Spleen (tissue), 11 donors: ENCODE measurements around the gene LPGAT1. TPM values are rescaled to one million over a fixed set of nuclear protein-coding genes. Genes with fewer than 3 reads are reported as not detected.

ENCODE experiments used
- DNase-seq: peaks from one replicate; pipeline ENCODE4 v3.0.0-alpha.2; 2020
- H3K27ac ChIP-seq, 8 donors: fragments of 200-600 bp; sonication (generic) in 7 of 8; 1 replicate in 4 of 8; 2 replicates in 4 of 8; pipeline versions ENCODE4 v1.5.0 to v1.8.0; 2016 to 2021; ENCODE audit warnings: inconsistent platforms in 4 of 8, mild to moderate bottlenecking in 4 of 8, moderate library complexity in 1 of 8
- H3K27me3 ChIP-seq, 7 donors: fragments of 200-600 bp; sonication (generic) in 6 of 7; replicated peaks in 1 of 7; 1 replicate in 4 of 7; 2 replicates in 3 of 7; pipeline versions ENCODE4 v1.5.0 to v1.8.0; 2016 to 2021; ENCODE audit warnings: inconsistent platforms in 3 of 7, mild to moderate bottlenecking in 1 of 7
- H3K36me3 ChIP-seq, 6 donors: fragments of 200-600 bp; sonication (generic) in 5 of 6; 1 replicate in 4 of 6; 2 replicates in 2 of 6; pipeline versions ENCODE4 v1.5.0 to v1.8.0; 2016 to 2021; ENCODE audit warnings: inconsistent platforms in 2 of 6
- H3K4me1 ChIP-seq, 6 donors: fragments of 200-600 bp; sonication (generic) in 5 of 6; 1 replicate in 3 of 6; 2 replicates in 3 of 6; pipeline versions ENCODE4 v1.5.0 to v1.8.0; 2016 to 2021; ENCODE audit warnings: inconsistent platforms in 3 of 6
- H3K4me3 ChIP-seq, 8 donors: fragments of 200-600 bp; sonication (generic) in 7 of 8; 1 replicate in 4 of 8; 2 replicates in 4 of 8; pipeline versions ENCODE4 v1.5.0 to v1.8.0; 2016 to 2021; ENCODE audit warnings: inconsistent platforms in 4 of 8, mild to moderate bottlenecking in 4 of 8, moderate library complexity in 2 of 8
- H3K9me3 ChIP-seq, 8 donors: fragments of 200-600 bp; sonication (generic) in 7 of 8; 1 replicate in 4 of 8; 2 replicates in 4 of 8; pipeline versions ENCODE4 v1.5.0 to v1.8.0; 2016 to 2021; ENCODE audit warnings: inconsistent platforms in 4 of 8
- POLR2A ChIP-seq, 3 donors: fragments of 450-650 bp; IDR thresholded peaks; one replicate each; pipeline ENCODE4 v1.5.1; 2017; ENCODE audit warnings: antibody characterized with exemption in 3 of 3, mild to moderate bottlenecking in 1 of 3
- POLR2AphosphoS5 ChIP-seq, 3 donors: sonication (generic); formaldehyde crosslinking; IDR thresholded peaks; one replicate each; pipeline ENCODE4 v1.5.1; 2017; ENCODE audit warnings: antibody characterized with exemption in 3 of 3
- WGBS, 5 donors: extraction: QIAGEN DNeasy Blood & Tissue Kit in 3 of 5; methylation state at CpG; one replicate each; pipeline versions ENCODE4 v1.1.5 to v1.1.7; 2013 to 2018; 5-methylcytosine and 5-hydroxymethylcytosine counted together
- intact Hi-C: fragments of 100-400 bp; cut with DNase I; formaldehyde crosslinking; loops from one replicate; pipeline ENCODE4 v1.15.0; 2023; ENCODE audit warnings: low total_unique reads
- polyA plus RNA-seq, 3 donors: library from polyadenylated mRNA; stranded (reverse); fragments of 200-250 nt; gene quantifications; one replicate each; pipeline ENCODE4 v1.2.1, GENCODE V29; 2013
- total RNA-seq, 7 donors: library from RNA; depleted of rRNA in 3 of 7; stranded (reverse); fragments of >200 nt in 3 of 7; fragmentation: NEBNext Ultra II Directional in 4 of 7; extraction: Animal tissue kit (Norgen Biotek cat#: 25700) in 4 of 7; gene quantifications; one replicate each; pipeline versions ENCODE4 v1.1.0 to v1.2.1, GENCODE V29; 2016 to 2021
- TF ChIP-seq, protein P1 (sequence below), 11 experiments: fragments of 200-600 bp in 7 of 11; fragments of 450-650 bp in 4 of 11; sonication (generic) in 4 of 11; IDR thresholded peaks in 8 of 11; conservative IDR thresholded peaks in 3 of 11; 1 replicate in 7 of 11; 2 replicates in 4 of 11; pipeline versions ENCODE4 v1.4.0 to v1.8.0; 2016 to 2021; ENCODE audit warnings: antibody characterized with exemption in 11 of 11, inconsistent platforms in 4 of 11, mild to moderate bottlenecking in 1 of 11
- donor health status: healthy with polysubstance abuse.
- donor health status: DM: no; HTN: no; CAD: no; lungs with moderate emphysema.
- donor health status: DM: no; HTN: no; CAD: no.
- donor health status: Bipolar disorder and iron deficiency.
- donor health status: healthy.
- donor health status: DM: no; HTN: no; CAD: no.
- donor health status: DM: yes; HTN: yes; CAD: no.

The LPGAT1 gene
- total and polyA plus RNA-seq, 10 donors: 8.8 to 80.6 (median 60.7) TPM

DNA sequence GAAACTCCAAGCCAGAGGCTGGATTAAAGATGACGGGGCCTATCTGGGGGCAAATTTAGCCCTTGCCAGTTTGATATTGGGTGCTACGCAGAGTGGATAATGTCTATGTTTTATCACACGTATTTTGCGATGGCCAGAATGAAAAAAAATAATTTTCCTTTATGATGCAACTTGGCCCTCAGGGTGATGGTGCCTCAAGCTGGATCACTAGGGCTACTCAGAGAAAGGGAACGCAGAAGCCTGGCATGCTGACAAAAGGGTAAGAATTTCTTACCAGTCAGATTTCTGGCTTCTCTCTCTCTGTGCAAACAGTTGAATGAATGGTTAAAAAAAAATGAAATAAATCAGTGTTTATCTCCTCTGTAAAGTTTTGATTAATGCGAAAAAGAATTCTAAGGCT is 122.6 kb downstream of the LPGAT1 start:
- intact Hi-C loops: loop anchor here (10.0 kb wide), 1 partner anchor 317 kb away; no protein-coding TSS in a partner anchor
- Histone ChIP-seq H3K4me1 (peaks cover 0 to 28% (median 0%) of the 10 kb centered on the region in 6 donors), H3K36me3 (no peaks in the 10 kb centered on the region), H3K27me3 (no peaks in the 10 kb centered on the region), H3K27ac (no peak overlapping the region), H3K4me3 (no peak overlapping the region), H3K9me3 (no peaks in the 10 kb centered on the region)
- DNase-seq: no peak
- TF ChIP-seq, protein P1, sequence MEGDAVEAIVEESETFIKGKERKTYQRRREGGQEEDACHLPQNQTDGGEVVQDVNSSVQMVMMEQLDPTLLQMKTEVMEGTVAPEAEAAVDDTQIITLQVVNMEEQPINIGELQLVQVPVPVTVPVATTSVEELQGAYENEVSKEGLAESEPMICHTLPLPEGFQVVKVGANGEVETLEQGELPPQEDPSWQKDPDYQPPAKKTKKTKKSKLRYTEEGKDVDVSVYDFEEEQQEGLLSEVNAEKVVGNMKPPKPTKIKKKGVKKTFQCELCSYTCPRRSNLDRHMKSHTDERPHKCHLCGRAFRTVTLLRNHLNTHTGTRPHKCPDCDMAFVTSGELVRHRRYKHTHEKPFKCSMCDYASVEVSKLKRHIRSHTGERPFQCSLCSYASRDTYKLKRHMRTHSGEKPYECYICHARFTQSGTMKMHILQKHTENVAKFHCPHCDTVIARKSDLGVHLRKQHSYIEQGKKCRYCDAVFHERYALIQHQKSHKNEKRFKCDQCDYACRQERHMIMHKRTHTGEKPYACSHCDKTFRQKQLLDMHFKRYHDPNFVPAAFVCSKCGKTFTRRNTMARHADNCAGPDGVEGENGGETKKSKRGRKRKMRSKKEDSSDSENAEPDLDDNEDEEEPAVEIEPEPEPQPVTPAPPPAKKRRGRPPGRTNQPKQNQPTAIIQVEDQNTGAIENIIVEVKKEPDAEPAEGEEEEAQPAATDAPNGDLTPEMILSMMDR (IDR thresholded peaks at IDR 0.05 in 8 of 11, conservative IDR thresholded peaks at IDR 0.05 in 3 of 11): no peak
- no peak for TF ChIP-seq POLR2A (IDR thresholded peaks at IDR 0.05)
- no peak for TF ChIP-seq POLR2AphosphoS5 (IDR thresholded peaks at IDR 0.05)
- WGBS, 5 donors: 94 to 99% (median 98%) methylated on average over 6 of the region's 6 CpGs

DNA sequence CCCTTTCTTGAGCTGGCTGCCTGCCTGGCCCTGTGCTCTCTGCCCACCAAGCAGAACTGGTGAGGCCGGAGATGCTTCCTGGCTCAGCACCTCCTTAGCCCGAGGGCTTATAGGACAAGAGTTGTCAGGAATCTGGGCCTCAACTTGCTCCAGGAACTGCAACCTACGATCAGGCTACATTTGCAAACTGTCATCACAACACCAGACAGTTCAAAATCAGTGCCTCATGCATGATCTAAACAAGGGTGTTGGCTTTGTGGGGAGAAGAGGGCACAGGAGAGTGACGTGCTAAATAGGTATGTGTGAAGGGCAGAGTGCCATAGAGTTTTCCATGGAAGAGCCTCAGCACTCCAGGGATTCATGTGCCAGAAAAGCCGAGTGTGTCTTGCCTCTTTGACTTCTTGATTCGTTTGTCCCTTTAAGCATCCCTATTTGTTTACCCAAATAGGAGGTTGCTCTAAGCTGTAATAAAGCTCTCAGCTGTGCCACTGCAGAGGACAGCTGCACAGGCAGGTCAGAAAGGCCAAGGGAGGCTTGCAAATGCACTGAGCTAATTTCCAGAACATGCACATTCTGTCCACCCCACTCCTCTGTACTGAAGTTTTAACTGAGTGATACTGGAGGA is 125.0 kb downstream of the LPGAT1 start:
- 69 to 85% (median 78%) methylated on average over 4 to 6 of the region's 6 CpGs for WGBS, 5 donors
- no peaks in the 10 kb centered on the region for H3K27me3 ChIP-seq
- H3K4me1 ChIP-seq: peaks cover 0 to 21% (median 0%) of the 10 kb centered on the region in 6 donors
- no peak for DNase-seq
- peak overlapping the region in 2 of 8 donors; percentile 16 to 31 for H3K27ac ChIP-seq
- H3K9me3 ChIP-seq: no peaks in the 10 kb centered on the region
- intact Hi-C loops: loop anchor here (10.0 kb wide), 1 partner anchor 319 kb away; no protein-coding TSS in a partner anchor
- TF ChIP-seq POLR2AphosphoS5 (IDR thresholded peaks at IDR 0.05) (no peak), POLR2A (IDR thresholded peaks at IDR 0.05) (no peak)
- TF ChIP-seq, protein P1 (IDR thresholded peaks at IDR 0.05 in 8 of 11, conservative IDR thresholded peaks at IDR 0.05 in 3 of 11): no peak
- H3K36me3 ChIP-seq: no peaks in the 10 kb centered on the region
- H3K4me3 ChIP-seq: no peak overlapping the region

DNA sequence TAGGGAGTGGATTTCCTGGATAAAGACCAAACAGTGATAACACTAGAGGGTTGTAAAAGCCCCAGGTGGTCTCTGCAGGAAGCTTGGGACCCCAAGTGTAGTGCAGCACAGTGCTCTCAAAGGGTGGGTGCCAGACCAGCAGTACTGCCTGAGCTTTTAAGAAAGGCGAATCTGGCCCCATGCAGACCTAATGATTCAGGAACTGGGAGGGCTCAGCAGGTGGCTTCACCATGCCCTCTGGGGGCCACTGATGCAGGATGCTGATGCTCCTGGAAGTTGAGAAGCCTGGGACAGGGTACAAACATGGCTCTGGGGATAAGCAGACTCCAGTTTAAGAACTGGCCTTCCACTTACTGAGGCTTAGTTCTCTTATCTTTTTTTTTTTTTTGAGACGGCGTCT is 126.0 kb downstream of the LPGAT1 start:
- Histone ChIP-seq H3K9me3 (no peaks in the 10 kb centered on the region), H3K27me3 (no peaks in the 10 kb centered on the region), H3K4me3 (no peak overlapping the region), H3K4me1 (peaks cover 0 to 21% (median 0%) of the 10 kb centered on the region in 6 donors), H3K36me3 (no peaks in the 10 kb centered on the region), H3K27ac (no peak overlapping the region)
- intact Hi-C loops: loop anchor here (10.0 kb wide), 1 partner anchor 320 kb away; no protein-coding TSS in a partner anchor
- TF ChIP-seq, protein P1 (IDR thresholded peaks at IDR 0.05 in 8 of 11, conservative IDR thresholded peaks at IDR 0.05 in 3 of 11): no peak
- TF ChIP-seq POLR2A (IDR thresholded peaks at IDR 0.05): no peak
- no peak for TF ChIP-seq POLR2AphosphoS5 (IDR thresholded peaks at IDR 0.05)
- 92 to 98% (median 95%) methylated on average over 3 of the region's 3 CpGs for WGBS, 5 donors
- DNase-seq: no peak

DNA sequence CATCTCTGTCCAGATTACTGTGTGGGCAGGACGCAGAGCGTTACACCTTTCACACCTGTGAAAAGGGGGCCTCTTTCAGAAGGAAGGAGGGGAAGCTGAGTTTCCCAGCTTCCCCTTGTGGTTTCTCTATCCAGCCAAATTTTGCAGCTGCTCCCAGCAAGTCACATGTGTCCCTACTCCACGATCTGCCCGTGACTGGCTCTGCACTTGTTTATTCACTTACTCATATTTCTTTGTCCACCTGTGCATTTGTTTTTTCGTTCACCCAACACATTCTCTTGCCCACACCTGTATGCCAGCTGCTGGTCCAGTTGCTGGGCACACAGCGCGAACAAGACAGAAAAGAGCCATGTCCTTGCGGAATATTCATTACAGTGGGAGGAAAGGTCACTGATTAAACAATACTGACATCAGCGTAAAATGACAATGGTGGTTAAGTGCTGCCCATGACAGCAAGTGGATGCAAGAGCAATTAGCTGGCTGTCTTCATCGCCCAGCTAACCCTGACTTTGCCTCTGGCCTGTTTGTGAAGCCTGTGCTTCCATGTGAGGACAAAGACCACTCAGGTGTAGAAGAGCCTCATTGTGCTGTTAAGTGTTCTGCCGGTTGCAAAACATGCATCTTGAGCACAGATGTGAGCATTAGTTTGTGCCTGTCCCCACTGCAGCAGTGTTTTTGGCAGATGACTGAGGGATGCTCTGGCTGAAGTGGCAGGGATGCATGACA is 126.6 kb downstream of the LPGAT1 start:
- H3K27me3 ChIP-seq: no peaks in the 10 kb centered on the region
- no peaks in the 10 kb centered on the region for H3K36me3 ChIP-seq
- TF ChIP-seq, protein P1 (IDR thresholded peaks at IDR 0.05 in 8 of 11, conservative IDR thresholded peaks at IDR 0.05 in 3 of 11): no peak
- TF ChIP-seq POLR2AphosphoS5 (IDR thresholded peaks at IDR 0.05) (peak in 1 of 3 donors; percentile 31), POLR2A (IDR thresholded peaks at IDR 0.05) (no peak)
- H3K9me3 ChIP-seq: no peaks in the 10 kb centered on the region
- no peak overlapping the region for H3K27ac ChIP-seq
- no peak overlapping the region for H3K4me3 ChIP-seq
- intact Hi-C loops: loop anchor here (10.0 kb wide), 1 partner anchor 321 kb away; no protein-coding TSS in a partner anchor
- WGBS, 5 donors: 60 to 73% (median 63%) methylated on average over 11 of the region's 11 CpGs
- no peak for DNase-seq
- H3K4me1 ChIP-seq: peaks cover 0 to 24% (median 2%) of the 10 kb centered on the region in 6 donors
